ENCODE measurements around the gene ELL2.

ELL2 gene

DNA sequence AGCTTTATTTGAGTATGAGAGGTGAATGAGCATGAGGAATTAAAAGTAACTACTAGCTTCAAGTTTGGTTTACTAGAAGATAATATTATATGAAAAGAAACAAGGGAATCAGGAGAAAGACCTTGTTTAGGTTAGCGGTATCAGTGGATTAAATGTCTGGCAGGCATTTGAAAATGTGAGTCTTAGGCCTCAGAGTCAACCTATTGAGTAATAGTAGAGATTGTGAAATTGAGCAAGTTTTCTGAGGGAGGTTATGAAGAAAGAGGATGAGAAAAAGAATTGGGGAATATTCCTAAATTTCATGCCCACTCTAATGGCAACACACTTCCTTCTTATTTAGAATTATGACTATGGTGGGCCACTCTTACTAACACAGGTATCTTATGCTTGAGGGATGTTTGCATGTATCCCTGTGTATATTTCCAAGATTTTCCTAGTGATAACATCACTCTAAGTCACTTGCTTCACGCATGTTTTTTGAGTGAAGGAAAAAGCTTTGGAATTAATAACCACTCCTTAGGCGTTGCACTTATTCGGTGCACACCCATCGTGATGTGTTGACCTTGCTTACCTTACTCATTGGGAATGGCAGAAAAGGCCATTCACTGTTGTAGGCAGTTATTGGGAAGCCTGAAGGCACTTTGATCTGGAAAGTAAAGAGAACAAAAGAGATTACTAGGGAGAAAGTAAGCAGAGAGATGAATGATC is 8.2 kb upstream of the ELL2 start:
- DNase-seq (no peak), ATAC-seq (replicated peaks) (no peak)
- H3K4me3 Mint-ChIP-seq, result no peak overlapping the region
- H3K36me3 Mint-ChIP-seq, result no peaks in the 10 kb centered on the region
- H3K27me3 Mint-ChIP-seq, result peaks cover 5 to 9% of the 10 kb centered on the region in 2 donors
- H3K4me1 Mint-ChIP-seq, result no peaks in the 10 kb centered on the region
- H3K27ac Mint-ChIP-seq, result no peak overlapping the region
- peaks cover 3 to 4% of the 10 kb centered on the region in 2 donors for H3K9me3 Mint-ChIP-seq

DNA sequence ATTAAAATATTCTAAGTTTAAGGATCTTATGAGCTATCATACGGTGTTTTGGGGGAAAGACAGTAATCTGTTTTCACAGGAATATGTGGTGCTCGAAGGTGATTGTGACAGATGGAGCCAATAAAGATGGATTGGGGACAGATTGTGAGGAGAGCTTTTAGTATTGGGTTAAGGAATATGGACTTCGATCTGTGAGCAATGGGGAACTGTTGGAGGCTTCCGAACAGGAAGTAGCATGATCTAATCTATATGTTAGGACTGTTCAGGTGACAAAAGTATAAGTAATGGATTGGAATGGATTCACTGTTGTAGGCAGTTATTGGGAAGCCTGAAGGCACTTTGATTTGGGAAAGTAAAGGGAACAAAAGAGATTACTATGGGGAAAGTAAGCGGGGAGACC is 7.4 kb upstream of the ELL2 start:
- ATAC-seq (replicated peaks) (no peak), DNase-seq (no peak)
- peaks cover 3 to 4% of the 10 kb centered on the region in 2 donors for H3K9me3 Mint-ChIP-seq
- no peak overlapping the region for H3K4me3 Mint-ChIP-seq
- no peaks in the 10 kb centered on the region for H3K4me1 Mint-ChIP-seq
- H3K27ac Mint-ChIP-seq, result no peak overlapping the region
- H3K27me3 Mint-ChIP-seq, result peaks cover 5 to 8% of the 10 kb centered on the region in 2 donors
- H3K36me3 Mint-ChIP-seq, result no peaks in the 10 kb centered on the region

DNA sequence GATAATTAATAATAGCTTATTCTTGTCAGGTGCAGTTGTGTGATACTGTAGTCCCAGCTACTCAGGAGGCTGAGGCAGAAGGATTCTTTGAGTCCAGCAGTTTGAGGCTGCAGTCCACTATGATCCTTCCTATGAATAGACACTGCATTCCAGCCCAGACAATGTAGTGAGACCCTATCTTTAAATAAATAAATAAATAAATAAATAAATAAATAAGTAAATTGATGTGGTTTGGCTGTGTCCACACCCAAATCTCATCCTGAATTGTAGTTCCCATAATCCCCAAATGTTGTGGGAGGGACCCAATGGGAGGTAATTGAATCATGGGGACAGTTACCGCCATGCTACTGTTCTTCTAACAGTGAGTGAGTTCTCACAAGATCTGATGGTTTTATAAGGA is 5.6 kb upstream of the ELL2 start:
- H3K36me3 Mint-ChIP-seq, result no peaks in the 10 kb centered on the region
- peaks cover 3 to 4% of the 10 kb centered on the region in 2 donors for H3K9me3 Mint-ChIP-seq
- ATAC-seq (replicated peaks) (no peak), DNase-seq (no peak)
- H3K27ac Mint-ChIP-seq, result no peak overlapping the region
- peaks cover 4 to 8% of the 10 kb centered on the region in 2 donors for H3K27me3 Mint-ChIP-seq
- H3K4me3 Mint-ChIP-seq, result no peak overlapping the region
- H3K4me1 Mint-ChIP-seq, result peaks cover 5% of the 10 kb centered on the region in 2 donors

DNA sequence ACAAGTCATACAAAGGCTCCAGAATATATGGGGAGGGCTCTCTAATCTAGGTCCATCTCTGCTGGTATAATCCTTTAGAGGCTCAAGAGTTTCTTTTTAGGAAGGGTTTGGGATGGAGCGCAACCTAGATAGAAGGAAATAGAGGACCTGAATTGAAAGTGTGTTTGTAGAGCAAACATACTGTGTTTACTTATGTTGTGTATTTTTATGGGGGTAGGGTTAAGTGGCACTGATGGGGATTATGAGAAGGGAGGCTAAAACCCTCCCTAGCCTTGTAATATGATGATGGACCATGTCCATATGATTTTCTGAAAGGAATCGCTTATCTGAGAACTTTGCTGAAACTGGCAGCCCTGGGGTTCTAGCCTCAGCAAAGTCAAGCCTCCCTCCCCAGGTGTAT is 4.4 kb upstream of the ELL2 start:
- no peak for DNase-seq
- Mint-ChIP-seq H3K4me3 (no peak overlapping the region), H3K27me3 (peaks cover 4 to 12% of the 10 kb centered on the region in 2 donors), H3K4me1 (peaks cover 10 to 11% of the 10 kb centered on the region in 2 donors), H3K36me3 (peaks cover 4% of the 10 kb centered on the region in 2 donors), H3K27ac (no peak overlapping the region), H3K9me3 (peaks cover 4 to 5% of the 10 kb centered on the region in 2 donors)
- ATAC-seq (replicated peaks), result no peak

DNA sequence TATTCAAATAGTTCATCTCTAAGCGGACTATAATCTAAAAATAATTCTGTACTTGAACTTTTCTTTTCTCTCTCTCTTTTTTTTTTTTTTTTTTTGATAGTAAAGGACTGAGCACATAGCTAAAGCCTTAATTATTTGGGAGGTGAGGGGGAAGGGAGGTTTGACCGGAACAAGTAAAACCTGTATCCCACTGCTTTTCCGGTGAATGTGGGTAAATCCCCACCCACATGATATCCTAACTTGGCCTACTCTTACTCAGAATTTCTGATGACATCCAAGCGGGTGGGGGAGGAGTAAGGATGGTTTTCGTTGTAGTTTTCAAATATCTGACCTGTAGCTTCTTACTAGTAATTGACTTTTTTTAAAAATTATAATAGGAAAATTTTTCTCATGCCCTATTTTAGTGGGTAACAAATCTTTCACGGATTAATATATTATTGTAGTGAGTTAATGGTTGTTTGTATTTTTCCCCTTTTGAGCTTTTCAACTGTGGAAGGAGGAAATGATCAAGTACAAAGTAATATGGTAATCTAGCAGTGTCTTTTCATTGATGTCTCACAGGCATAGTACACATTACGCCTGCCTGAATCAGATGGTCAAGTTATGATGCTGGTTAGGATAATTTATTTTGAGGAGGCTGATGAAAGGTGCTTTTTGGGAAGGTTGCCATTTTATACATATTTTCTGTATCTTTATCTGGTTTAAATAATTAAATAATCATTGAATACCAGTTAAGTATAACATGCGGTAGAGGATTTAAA is 2.2 kb upstream of the ELL2 start:
- peaks cover 10 to 21% of the 10 kb centered on the region in 2 donors for H3K36me3 Mint-ChIP-seq
- ATAC-seq (replicated peaks) (no peak), DNase-seq (no peak)
- H3K4me1 Mint-ChIP-seq, result peaks cover 29 to 33% of the 10 kb centered on the region in 2 donors
- no peak overlapping the region for H3K4me3 Mint-ChIP-seq
- H3K9me3 Mint-ChIP-seq, result peaks cover 0 to 2% of the 10 kb centered on the region in 2 donors
- H3K27me3 Mint-ChIP-seq, result peaks cover 4 to 12% of the 10 kb centered on the region in 2 donors
- H3K27ac Mint-ChIP-seq, result peak overlapping the region; percentile 27

DNA sequence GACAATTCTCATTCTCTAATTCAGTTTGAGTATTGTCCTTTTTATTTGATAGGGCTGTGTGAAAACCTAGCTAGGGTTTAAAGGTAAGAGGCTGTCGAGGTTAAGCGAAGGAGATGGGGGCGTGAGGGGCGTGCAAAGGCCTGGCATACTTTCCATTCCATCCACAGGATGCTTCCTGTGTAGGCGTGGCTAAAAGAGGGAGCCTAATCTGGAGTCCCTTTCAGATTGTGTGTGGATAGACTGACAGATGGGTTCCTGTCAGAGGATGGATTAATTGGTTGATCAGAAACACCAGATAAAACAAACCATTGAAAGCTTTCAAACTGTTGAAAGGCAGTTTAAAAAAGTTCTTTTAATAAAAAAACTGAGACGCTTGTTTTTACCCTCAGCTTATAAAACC is 1.1 kb upstream of the ELL2 start:
- Mint-ChIP-seq H3K4me1 (peaks cover 34 to 39% of the 10 kb centered on the region in 2 donors), H3K36me3 (peaks cover 10 to 21% of the 10 kb centered on the region in 2 donors), H3K27ac (peak overlapping the region; percentile 98), H3K9me3 (peaks cover 0 to 2% of the 10 kb centered on the region in 2 donors), H3K4me3 (peak overlapping the region; percentile 95 to 99), H3K27me3 (peaks cover 4 to 12% of the 10 kb centered on the region in 2 donors)
- no peak for ATAC-seq (replicated peaks)
- DNase-seq, result no peak

DNA sequence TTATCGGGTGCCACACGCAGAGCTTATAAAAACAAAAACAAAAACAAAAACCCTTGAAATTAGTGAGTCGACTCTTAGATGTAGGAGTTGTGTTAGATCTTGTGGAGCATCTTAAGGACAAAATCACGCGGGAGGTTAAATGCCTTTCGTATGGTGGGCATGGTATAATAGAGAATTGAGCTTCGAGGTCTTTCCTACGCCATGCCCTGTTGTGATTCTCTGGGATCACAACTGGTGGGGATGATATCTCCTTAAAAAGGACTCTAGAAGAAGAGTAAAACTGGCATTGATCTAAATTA is 773 bp upstream of the ELL2 start:
- peak overlapping the region; percentile 98 for H3K27ac Mint-ChIP-seq
- no peak for DNase-seq
- peaks cover 0 to 2% of the 10 kb centered on the region in 2 donors for H3K9me3 Mint-ChIP-seq
- peak overlapping the region; percentile 95 to 99 for H3K4me3 Mint-ChIP-seq
- H3K36me3 Mint-ChIP-seq, result peaks cover 10 to 21% of the 10 kb centered on the region in 2 donors
- H3K4me1 Mint-ChIP-seq, result peaks cover 34 to 40% of the 10 kb centered on the region in 2 donors
- H3K27me3 Mint-ChIP-seq, result peaks cover 4 to 12% of the 10 kb centered on the region in 2 donors
- no peak for ATAC-seq (replicated peaks)

DNA sequence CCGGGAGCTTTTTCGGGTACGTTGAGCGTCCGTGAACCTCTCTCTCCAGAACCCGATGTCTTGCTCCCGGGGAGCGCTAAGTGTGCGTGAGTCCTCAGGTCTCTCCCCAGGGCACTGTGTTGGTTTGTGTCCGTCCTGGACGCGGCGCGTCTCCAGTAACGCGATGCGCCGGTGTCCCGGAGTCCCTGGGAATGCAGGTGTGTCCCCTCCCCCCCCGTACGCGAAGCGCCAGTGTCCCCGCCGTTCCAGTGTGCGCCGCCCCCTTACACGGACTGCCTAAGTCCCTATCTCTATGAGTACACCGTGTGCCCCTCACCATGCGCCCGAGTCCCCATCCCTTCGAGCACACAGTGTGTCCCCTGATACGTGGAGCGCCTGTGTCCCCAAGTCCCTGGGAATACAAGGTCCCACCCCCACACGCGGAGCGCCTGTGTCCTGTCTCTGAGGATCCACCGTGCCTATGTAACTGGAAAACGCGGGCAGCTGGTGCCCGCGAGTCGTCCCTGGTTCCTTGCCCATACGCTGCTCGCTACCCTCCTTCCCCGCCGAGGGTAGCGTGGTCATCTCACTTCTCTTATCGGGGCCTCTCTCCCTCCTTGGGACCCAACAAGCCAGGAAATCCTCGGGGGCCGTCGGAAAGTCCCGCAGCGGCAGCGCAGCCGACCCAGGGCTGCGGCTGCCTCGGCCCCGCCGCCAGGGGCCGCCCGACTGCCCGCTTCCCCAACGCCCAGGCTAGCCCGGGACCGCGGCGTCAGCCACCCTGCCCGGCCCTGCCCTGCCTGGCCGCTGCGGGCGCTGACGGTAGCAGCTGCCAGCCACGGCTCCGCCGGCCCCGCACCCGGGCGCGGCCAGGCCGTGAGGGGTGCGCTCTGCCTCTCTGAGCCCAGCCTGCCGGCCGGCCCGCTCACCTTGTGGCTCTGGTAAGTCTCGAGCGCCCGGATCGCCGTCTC is 709 bp downstream of the ELL2 start:
- DNase-seq, result peak; percentile 76

DNA sequence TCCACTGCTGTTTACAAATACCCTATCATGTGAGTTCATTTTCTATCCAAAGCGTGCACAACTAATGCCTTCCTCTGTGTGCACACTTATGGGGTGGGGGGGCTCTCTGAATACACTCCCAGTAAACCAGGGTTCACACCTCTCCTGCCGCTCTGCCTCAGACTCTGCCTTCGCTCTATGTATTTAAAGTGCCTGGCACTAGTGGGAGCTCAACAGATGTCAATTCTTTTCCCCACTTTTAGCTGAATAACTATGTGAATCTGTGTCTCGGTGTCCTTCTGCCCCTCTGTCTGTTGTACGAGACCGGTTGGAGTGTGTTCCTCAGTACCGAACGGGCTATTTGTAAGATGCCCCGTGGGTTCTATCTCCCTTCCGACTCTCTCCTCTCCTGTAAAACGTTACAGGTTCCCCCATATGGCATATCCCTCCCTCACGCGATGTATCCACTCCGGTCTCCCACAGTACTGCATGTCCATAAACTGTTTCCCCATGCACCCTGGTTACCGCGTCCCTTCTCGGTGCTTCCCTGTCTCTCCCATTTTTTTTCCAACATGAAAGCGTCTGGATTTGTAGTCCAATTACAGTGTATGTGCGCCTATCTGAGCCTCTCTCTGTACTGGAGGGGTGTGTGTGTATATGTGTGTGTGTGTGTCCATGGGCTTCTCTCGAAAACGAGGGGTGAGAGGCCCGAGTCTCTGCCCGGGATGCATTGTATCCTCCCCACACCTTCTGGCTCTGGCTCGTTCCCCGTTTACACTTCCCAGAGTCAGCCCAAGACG is 1.6 kb downstream of the ELL2 start:
- Mint-ChIP-seq H3K36me3 (peaks cover 10 to 21% of the 10 kb centered on the region in 2 donors), H3K4me3 (peak overlapping the region; percentile 95 to 99), H3K27me3 (peaks cover 0 to 7% of the 10 kb centered on the region in 2 donors), H3K27ac (peak overlapping the region; percentile 96), H3K9me3 (peaks cover 0 to 2% of the 10 kb centered on the region in 2 donors), H3K4me1 (peaks cover 34 to 46% of the 10 kb centered on the region in 2 donors)
- no peak for ATAC-seq (replicated peaks)
- DNase-seq, result no peak

More for the DNA sequence above, 709 bp downstream of the ELL2 start:
- Mint-ChIP-seq H3K4me3 (peak overlapping the region; percentile 95 to 99), H3K9me3 (peaks cover 0 to 2% of the 10 kb centered on the region in 2 donors), H3K36me3 (peaks cover 10 to 21% of the 10 kb centered on the region in 2 donors), H3K4me1 (peaks cover 34 to 45% of the 10 kb centered on the region in 2 donors), H3K27me3 (peaks cover 0 to 7% of the 10 kb centered on the region in 2 donors), H3K27ac (peak overlapping the region; percentile 98)
- ATAC-seq (replicated peaks), result peak; percentile 78 to 79

DNA sequence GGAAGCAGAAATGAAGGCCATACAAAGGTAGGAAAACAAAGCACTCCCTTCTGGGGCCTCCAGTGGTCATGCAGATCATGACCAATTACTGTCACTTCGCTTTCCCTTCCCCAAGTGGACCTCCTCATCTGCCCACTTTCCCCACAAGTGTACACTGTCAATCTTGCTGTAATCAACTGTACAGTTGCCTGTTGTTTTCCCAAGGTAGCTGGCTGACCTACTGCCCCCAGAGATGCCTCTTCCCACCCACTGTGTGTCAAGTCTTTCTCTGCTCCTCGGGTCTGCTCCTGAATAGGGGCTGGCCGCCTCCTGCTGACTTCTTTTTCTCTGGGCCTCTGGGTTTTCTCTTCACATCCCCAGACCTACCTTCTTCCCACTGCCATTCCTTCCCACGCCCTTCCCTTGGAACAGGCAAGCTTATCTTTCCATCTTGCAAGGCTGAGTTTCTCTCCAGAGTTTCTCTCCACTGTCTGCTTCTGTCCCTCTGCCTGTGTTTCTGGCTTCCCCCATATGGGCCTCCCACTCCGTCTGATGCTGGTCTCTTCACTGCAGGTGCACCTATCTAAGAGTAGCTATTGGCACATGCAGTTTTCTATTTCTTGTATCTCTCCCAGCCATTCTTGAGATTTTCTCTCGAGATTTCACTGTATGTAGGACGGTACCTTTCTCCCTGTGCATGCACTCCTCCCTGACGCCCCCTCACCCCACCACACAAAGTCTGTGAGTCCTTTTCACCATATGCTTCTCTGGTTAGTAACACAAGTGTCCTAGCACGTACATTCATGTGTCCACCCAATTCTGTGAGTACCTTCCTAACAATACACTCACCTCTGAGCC is 2.4 kb downstream of the ELL2 start:
- Mint-ChIP-seq H3K4me1 (peaks cover 37 to 51% of the 10 kb centered on the region in 2 donors), H3K4me3 (peak overlapping the region; percentile 95 to 99), H3K27ac (no peak overlapping the region), H3K9me3 (peaks cover 0 to 2% of the 10 kb centered on the region in 2 donors), H3K27me3 (peaks cover 0 to 7% of the 10 kb centered on the region in 2 donors), H3K36me3 (peaks cover 10 to 27% of the 10 kb centered on the region in 2 donors)
- ATAC-seq (replicated peaks), result no peak
- no peak for DNase-seq

DNA sequence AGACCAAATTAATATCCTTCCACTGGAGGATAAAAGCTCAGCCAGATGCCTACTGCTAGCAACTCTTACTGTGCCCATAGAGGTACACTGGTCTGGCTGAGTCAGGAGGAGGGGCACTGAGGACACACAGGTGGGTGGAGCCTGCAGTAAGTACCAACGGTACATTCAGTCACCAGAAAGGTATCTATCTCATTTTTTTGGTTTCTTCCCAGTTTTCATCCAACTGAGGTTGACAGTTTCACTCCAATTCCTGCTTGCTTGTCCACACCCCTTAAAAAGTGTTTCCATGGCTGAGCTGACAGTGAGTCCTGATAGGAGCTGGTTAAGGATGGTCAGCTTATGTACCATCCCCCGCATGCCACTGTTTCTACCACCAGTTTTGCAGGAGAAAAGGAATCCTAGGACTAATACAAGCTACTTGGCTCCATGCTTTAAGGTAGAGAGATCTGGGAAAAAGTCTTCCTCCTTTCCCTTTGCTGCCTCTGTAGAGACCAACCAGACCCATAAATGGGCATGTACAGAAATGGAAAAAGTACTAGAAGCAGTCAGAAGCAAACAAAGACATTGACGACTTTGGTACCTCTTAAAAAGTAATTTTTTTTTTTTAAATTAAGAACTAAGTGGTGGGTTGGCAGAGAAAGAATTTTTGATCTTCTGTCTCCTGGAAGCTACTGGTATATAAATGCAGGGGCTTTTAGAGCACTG is 3.2 kb downstream of the ELL2 start:
- peaks cover 0 to 2% of the 10 kb centered on the region in 2 donors for H3K9me3 Mint-ChIP-seq
- peaks cover 0 to 7% of the 10 kb centered on the region in 2 donors for H3K27me3 Mint-ChIP-seq
- peaks cover 40 to 51% of the 10 kb centered on the region in 2 donors for H3K4me1 Mint-ChIP-seq
- ATAC-seq (replicated peaks) (no peak), DNase-seq (no peak)
- H3K4me3 Mint-ChIP-seq, result no peak overlapping the region
- H3K27ac Mint-ChIP-seq, result no peak overlapping the region
- H3K36me3 Mint-ChIP-seq, result peaks cover 10 to 27% of the 10 kb centered on the region in 2 donors

DNA sequence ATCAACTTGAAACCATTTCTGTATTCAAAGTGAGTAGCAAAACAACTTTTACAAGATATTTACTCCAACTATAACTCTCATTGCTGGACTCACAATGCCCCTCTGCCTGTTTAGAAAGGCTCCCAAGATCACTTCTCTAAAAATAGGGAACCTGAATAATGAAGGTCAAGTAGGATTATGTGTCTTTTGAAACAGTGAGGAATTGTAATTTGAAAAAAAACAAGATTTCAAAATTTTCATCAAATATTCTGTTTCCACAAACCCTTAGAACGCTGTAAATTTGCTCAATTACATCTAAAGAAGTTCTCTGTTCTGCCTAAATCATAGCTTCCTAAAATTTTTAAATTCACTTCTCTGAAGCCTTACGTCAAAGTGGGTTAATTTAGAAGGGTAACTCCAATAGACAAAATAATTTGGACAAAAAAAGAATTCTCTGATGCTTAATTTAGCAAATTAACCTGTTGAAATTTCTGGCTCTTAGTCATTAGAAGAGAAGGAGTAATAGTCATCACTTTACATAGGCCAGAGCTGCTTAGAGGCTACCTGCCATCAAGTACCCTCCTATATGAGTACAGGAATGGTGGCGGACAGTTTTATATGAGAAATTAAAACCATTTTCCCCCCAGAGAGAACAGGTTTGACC is 4.0 kb downstream of the ELL2 start:
- DNase-seq, result no peak
- H3K4me3 Mint-ChIP-seq, result no peak overlapping the region
- no peak overlapping the region for H3K27ac Mint-ChIP-seq
- H3K4me1 Mint-ChIP-seq, result peaks cover 42 to 54% of the 10 kb centered on the region in 2 donors
- no peak for ATAC-seq (replicated peaks)
- H3K27me3 Mint-ChIP-seq, result peaks cover 0 to 7% of the 10 kb centered on the region in 2 donors
- peaks cover 12 to 29% of the 10 kb centered on the region in 2 donors for H3K36me3 Mint-ChIP-seq
- H3K9me3 Mint-ChIP-seq, result peaks cover 0 to 2% of the 10 kb centered on the region in 2 donors

All from stimulated activated naive B cell treated with anti-CD40 and anti-IgM and Interleukin-4, amounts not matched to agents 10 μg/mL and 1 μg/mL and 100 μg/mL, for 72 hours (primary cell).